HG03064 (cell line): ENCODE results near the gene FAXC.
"Not testable (repeated sequence)": the region's sequence is repeated elsewhere in the genome, so short reads cannot be mapped to it uniquely, and the experiment has no call there.

Experiments
- ATAC-seq: cut with Tn5 transposase; IDR thresholded peaks from one replicate; pipeline ENCODE4 v1.9.1; 2021; ENCODE audit warnings: low read depth; ENCODE audit not compliant: unreplicated experiment

FAXC gene

GRCh38 chr6:99289701-99290100, 59.8 kb downstream of the FAXC start:
- no peak for ATAC-seq

DNA sequence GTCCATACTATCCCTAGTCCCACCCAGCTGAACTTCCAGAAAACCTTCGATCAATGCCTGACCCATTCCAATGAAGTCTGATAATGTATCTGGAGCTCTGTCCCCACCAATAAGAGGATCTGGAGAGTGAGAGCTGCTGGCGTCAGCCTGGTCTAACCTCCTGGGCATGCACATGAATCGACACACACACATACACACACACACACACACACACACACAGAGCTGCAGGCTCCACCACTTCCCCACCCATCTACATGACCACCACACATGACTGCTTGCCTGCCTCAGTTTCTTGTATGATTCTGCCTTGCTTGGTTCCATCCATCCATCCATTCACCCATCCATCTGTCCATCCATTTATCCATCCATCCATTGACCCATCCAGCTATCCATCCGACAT, 60.8 kb downstream of the FAXC start:
- no peak for ATAC-seq

DNA sequence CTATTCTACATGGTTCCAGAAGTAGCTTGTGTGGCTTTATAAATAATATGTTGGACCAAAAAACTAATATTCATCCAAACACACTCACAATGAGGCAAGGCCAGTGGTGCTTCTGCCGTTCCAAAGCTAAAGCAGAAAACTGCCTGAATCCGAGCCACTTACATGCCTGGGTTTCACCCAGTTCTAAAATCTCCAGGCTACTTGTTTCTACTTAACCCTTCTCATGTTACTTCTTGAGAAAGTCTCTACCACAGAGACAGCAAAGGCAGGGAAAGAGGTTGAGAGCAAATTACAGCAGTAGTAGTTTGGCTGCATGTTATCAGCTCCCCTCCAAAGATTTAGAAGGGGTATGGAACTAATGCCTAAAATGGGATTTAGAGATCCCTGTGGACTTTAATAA, 62.0 kb downstream of the FAXC start:
- no peak for ATAC-seq

DNA sequence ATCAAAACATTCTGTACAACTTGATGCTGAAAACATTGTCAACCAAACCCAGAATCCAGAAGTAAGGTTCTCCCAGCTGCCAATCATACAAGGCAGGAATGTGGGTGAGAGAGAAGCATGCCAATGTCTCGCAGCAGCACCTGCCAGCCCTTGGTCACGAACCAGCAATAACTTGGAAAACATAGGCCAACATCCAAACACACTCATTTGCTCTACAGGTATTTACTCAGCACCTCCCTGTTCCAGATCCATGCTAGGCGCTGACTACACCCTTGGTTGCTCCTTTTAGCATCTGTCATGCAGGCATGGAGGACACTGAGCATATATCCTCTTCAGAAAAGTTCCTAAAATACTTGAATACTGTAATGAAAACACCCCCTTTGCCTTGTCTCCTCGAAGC, 63.6 kb downstream of the FAXC start:
- no peak for ATAC-seq

DNA sequence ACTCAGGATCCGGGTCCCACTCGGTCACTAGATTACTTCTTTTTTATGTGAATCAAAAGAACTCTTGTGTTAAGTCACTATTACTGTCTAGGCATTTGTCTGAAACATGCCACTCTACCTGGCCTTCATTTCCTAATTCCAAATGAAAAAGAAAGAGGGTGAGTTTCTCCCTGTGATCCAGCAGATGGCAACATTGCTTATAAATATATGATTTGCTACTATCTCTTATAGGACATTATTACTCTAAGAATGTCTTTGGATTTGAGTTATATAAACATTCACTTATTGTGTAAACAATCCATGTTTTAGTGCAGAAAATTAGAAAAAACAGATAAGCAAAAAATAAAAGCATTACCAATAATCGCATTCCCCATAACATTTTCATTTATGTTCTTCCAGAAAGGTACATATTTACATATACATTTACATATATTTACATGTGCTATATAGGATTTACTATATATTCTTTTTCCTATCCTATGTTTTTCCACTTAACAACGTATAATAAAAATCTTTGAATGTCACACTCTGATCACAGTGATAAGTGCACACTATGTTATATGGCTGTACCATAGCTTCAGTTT, 66.9 kb downstream of the FAXC start:
- no peak for ATAC-seq

DNA sequence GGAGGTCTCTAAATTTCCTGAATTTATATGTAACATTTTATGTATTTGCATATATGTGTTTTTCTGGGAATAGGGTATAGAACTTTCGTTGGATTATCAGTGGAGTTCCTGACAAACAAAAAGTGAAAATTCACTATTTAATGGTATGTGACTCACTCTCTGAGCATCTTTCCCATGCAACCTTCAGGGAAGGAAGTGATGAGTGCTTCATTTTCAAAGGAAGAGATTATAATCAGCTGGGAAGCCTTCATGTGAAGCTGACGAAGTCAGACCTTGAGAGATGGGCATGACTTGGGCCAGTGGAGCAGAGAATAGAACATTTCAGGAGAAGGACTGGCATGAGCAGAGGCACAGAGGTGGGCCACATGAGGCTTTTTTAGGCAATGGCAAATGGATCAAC, 72.7 kb downstream of the FAXC start:
- no peak for ATAC-seq

DNA sequence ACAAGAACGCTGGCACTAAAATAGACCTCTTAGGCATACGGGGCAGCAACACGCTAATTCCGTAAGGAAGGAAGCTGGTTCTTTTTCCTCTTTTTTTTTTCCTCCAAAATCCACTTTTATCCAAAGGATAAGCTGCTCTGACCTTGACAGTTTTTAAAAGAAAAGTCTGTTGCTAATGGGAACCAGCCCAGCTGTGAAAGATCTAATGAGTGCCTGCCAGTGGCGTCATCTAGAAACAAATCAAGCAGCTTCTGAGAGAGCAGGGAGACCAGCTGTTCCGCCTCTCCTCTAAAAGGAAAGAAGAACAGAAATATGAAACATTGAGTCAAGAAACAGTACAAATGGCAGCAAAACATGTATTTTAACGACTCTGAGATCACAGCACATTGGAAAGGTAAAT, 78.6 kb downstream of the FAXC start:
- ATAC-seq, result no peak

DNA sequence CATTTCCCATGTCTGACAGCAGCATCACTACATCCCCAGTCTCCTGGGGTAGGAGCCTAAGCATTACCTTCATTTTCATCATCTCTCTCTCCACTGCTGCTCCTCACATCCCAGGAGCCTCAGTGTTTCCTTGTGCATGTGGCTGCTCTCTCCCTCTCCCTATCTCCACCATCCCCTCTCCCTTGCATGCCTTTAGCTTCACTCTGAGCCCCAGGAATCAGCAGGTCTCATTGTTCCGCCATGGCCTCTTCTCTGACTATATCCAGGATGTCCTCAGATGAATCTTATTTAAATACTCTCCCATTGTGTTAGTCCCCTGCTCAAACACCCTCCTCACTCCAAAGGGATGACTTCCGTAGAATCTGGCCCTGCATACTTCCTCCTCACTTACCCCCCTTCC, 79.4 kb downstream of the FAXC start:
- no peak for ATAC-seq

GRCh38 chr6:99269207-99269606, 80.3 kb downstream of the FAXC start:
- ATAC-seq, result no peak

DNA sequence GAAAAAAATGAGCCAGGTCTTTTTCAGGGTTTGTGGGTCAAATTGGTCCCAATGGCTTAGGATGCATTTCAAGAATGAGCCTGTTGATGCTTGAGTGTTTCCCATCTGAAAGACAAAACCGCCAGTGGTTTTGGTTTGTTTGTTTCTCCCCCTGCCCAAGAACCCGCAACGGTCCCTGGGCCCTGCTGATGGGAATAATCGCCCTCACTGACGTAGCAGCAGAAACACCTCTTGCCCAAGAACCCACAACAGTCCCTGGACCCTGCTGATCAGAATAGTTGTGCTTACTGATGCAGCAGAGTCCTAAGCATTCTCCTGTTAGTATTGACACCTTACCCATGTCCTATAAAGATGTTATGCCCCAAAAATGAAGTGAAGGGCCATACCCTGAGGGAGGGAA, 82.5 kb downstream of the FAXC start:
- ATAC-seq, result not testable (repeated sequence)

DNA sequence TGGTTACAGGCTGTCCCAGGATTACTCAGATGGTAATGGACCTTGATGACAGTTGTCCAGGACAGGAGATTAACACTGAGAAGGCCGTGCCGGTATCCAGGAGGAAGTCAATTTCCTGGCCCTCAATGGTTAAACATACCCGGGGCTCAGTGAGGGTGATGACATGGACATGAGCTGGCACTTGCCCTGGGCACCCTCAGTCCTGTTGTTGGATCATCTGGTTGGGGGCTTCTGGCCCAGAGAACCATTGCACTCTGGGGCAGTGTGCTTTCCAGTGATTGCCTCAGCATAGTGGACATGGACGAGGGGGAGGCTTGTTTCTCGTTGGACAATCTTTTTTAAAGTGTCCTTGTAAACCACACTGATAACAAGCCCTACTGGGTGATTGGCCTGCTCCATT, 84.0 kb downstream of the FAXC start:
- not testable (repeated sequence) for ATAC-seq

DNA sequence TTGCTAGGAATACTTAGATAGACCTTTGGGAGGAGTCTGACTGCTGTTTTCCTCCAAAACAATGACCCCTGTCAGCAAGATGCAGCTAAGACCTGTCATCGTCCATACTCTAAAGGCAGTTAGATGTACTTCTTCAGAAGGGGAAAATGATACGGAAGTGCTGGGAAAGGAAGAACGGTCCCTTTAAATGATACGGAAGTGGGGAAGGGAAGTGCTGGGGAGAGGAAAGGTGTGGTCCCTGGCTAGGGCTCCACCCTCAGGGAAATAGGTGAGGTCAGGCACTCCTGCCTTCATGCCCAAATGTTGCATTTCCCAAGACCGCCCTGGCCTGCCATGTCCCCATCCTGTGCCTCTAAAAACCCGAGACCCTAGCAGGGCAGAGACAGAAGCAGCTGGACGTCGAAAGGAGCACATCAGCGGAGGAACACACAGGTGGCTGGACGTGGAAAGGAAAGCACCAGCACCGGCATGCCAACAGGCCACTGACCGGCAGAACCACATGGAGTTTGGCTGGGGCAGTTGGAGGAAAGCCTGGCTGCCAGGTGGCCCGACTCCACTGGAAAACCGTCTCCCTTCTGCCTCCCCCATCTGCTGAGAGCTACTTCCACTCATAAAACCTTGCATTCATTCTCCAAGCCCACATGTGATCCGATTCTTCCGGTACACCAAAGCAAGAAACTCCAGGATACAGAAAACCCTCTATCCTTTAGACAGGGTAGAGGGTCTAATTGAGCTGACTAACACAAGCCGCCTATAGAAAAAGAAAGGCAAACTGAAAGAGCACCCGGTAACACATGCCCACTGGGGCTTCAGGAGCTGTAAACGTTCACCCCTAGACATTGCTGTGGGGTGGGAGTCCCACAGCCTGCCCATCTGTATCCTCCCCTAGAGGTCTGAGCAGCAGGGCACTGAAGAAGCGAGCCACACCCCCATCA, 94.6 kb downstream of the FAXC start:
- no peak for ATAC-seq

- ATAC-seq, result no peak
Observed at GRCh38 chr6:99253271-99253670, 96.2 kb downstream of the FAXC start.

- ATAC-seq, result no peak
Observed at GRCh38 chr6:99252421-99252820, 97.1 kb downstream of the FAXC start.

DNA sequence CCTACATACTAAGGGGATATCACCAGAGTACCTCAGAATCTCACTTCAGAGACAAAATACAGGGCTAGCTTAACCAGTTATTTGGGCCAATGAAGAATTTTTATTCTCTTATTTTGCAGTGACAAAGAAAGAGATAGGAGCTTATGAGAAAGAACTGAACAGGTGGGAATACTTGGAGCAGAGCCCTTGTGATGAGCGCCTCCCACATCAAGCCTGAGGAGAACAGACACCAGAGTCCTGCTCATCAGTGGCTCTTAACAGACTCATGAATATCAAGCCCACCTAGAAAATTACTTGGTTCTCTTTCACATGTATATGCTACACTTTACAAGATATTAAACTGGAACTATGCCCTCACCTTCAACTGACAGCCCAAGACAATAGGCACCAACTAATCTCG, 99.0 kb downstream of the FAXC start:
- no peak for ATAC-seq

DNA sequence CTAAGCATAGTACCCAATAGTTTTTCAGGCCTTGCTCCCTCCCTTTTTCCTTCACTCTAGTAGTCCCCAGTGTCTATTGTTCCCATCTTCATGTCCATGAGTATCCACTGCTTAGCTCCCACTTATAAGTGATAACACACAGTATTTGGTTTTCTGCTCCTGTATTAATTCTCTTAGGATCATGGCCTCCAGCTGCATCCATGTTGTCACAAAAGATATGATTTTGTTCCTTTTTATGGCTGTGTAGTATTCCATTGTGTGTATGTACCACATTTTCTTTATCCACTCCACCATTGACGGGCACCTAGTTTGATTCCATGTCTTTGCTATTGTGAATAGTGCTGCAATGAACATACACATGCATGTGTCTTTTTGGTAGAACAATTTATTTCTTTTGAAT, 102.9 kb downstream of the FAXC start:
- ATAC-seq, result no peak

DNA sequence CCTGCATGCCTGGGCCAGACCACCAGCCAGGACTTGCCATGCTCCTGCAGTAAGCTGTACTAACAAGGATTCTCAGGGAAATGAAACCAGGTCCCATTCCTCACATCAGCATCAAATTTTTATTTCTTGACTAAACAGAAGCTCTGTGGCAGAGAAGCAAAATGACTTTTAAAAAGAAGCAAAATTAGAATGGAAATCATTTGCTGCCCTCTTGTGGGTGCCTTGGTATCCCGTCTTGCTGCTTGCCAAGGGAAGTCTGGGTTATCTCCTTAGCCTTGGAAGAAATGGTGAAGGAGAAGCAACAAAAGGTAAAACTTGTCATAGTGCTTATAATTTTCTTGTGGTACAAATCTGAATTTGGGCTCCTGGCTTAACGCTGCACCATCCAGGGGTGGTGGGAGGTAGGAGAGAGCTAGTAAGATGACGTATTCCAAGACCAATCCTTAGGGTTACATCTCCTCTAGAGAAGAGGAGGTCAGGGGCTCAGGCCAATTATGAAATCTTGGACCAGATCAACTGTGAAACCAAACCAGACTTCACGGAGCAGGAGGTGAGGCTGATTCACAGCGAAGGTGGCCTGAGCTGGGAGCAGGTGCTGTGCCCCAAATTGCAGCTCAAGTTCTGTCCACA, 107.5 kb downstream of the FAXC start:
- no peak for ATAC-seq

GRCh38 chr6:99236010-99236409, 113.5 kb downstream of the FAXC start:
- no peak for ATAC-seq

- no peak for ATAC-seq
Observed at GRCh38 chr6:99233219-99233618, 116.3 kb downstream of the FAXC start.

DNA sequence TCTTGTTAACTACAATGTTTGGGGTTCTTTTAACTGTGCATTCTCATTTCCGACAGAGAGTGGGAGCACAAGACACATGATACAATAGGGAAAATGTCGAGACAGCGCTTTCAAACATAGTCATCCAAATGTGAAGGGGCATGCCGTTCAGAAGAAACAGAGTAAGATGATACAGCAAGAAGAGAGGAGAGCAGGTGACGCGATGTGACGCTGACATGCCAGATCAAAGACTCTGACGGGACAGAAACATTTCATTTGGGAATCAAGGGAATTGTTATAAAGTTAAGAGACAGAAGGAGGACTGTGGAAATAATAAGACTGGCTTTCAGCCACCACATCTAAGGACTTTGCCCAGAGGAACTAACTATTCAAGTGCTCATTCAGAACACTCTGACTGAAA, 117.4 kb downstream of the FAXC start:
- ATAC-seq, result no peak

DNA sequence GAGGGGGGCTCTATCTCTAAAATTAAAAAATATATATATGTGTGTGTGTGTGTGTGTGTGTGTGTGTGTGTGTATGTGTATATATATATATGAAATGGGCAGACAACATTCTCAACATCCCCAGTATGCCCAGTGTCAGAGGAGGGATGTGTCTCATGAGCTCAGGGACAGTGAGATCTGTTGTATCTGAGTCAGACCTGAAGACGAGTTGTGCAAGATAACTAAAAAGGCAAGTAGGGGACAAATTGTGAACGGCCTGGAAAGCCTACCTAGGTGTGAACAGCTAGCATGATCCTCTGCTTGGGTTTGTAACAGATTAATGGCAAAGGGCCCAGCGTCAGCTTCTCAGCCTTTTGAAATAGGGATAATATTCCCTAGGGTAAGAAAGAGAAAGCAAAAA, 124.3 kb downstream of the FAXC start:
- no peak for ATAC-seq
